ENCODE measurements around the gene AGRN.
A peak's percentile ranks its signal among the peaks of the same experiment; 100 is the strongest.
"Not testable (repeated sequence)": the region's sequence is repeated elsewhere in the genome, so short reads cannot be mapped to it uniquely, and the experiment has no call there.

AGRN gene

DNA sequence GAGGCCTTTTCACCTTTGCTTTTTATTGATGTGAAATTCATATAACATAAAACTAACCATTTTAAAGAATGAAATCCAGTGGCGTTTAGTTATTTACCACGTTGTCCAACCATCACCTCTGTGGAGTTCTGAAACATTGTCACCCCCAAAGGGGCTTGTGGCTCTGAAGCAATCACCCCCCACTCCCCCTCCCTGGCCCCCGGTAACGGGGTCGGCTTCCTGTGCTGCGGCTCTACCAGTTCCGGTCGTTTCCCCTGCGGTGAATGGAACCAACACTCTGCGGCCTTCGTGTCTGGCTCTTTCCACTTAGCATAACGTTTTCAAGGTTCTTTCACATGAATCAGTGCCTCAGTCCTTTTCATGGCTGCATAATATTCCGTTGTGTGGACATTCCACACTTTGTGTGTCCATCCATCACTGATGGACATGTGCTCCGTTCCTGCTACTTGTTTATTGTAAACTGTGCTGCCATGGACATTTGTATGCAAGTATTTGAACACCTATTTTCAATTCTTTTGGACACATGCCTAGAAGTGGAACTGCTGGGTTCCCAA, 8.4 kb upstream of the AGRN start:
- no peak overlapping the region for H3K4me3 ChIP-seq (ENCODE audit: low read length)
- TF ChIP-seq, protein P1, sequence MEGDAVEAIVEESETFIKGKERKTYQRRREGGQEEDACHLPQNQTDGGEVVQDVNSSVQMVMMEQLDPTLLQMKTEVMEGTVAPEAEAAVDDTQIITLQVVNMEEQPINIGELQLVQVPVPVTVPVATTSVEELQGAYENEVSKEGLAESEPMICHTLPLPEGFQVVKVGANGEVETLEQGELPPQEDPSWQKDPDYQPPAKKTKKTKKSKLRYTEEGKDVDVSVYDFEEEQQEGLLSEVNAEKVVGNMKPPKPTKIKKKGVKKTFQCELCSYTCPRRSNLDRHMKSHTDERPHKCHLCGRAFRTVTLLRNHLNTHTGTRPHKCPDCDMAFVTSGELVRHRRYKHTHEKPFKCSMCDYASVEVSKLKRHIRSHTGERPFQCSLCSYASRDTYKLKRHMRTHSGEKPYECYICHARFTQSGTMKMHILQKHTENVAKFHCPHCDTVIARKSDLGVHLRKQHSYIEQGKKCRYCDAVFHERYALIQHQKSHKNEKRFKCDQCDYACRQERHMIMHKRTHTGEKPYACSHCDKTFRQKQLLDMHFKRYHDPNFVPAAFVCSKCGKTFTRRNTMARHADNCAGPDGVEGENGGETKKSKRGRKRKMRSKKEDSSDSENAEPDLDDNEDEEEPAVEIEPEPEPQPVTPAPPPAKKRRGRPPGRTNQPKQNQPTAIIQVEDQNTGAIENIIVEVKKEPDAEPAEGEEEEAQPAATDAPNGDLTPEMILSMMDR (IDR thresholded peaks at IDR 0.05; ENCODE audit: low read length): no peak
- TF ChIP-seq EZH2 (optimal IDR thresholded peaks at IDR 0.05; ENCODE audit: low read depth, low read length): no peak
- no peak for TF ChIP-seq EZH2phosphoT487 (IDR thresholded peaks at IDR 0.05; ENCODE audit: low read length)
- no peaks in the 10 kb centered on the region; the same call in 1 of the 2 replicates for H3K9me3 ChIP-seq (replicated peaks; ENCODE audit: insufficient read depth, low read length)
- H3K9ac ChIP-seq (ENCODE audit: low read length): no peak overlapping the region
- H3K79me2 ChIP-seq (ENCODE audit: low read length): no peaks in the 10 kb centered on the region
- no peaks in the 10 kb centered on the region for H3F3A ChIP-seq (ENCODE audit: insufficient read depth, low read length)
- H3K27ac ChIP-seq (ENCODE audit: low read length): no peak overlapping the region
- no peak overlapping the region for H2AFZ ChIP-seq (ENCODE audit: low read length)
- no peak overlapping the region for H3K4me2 ChIP-seq (ENCODE audit: low read depth, low read length)
- H3K9me2 ChIP-seq (replicated peaks; ENCODE audit: insufficient read depth, low read length): no peaks in the 10 kb centered on the region
- H3K27me3 ChIP-seq (replicated peaks; ENCODE audit: insufficient read depth, low read length): peaks cover 53% of the 10 kb centered on the region
- peaks cover 8% of the 10 kb centered on the region for H3K4me1 ChIP-seq (ENCODE audit: low read length)
- H4K20me1 ChIP-seq (ENCODE audit: insufficient read depth, low read length): no peaks in the 10 kb centered on the region
- no peaks in the 10 kb centered on the region for H3K36me3 ChIP-seq (replicated peaks; ENCODE audit: insufficient read depth, low read length)
- DNase-seq: no peak

GRCh38 chr1:1012736-1013104, 7.2 kb upstream of the AGRN start:
- peak overlapping the region; percentile 77 for H3K4me3 ChIP-seq (ENCODE audit: low read length)
- not testable (repeated sequence) for DNase-seq; H3K27ac ChIP-seq (ENCODE audit: low read length)

DNA sequence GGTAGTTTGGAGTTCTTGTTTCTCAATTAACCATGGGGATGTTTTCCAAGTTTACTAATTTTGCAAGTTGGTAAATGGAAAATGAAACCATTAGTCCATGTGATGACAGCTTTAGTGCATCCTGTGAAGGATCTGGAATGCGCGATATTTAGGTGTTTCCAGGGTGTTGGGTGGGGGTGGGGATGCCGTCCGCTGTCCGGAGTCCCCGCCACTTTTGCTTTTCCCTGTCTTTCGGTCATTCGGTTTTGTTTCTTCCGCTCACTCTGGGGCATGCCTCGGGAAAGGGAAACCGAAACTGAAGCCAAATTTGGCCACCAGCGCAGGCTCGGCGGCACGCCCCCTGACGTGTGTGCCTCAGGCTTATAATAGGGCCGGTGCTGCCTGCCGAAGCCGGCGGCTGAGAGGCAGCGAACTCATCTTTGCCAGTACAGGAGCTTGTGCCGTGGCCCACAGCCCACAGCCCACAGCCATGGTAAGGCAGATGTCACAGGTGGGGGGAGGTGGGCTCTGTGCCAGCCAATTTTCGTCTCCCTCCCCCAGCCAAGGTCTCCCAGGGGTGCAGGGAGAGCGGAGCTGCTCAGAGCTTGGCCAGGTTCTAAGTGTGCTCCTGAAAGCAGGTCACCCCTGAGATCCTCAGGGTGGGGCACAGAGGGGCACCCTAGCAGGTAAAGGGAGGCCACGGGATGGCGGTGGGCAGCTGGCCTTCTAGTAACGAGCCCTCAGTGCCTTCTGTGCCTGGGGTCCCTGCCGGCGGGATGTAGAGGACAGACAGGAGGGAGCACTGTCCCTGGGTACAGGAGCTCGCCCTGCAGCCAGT, 6.6 kb upstream of the AGRN start, which contains the start of gene ISG15:
Gene ISG15, plus strand, starts transcription at position 393 of the 817 bp plus-strand sequence. Its CDS starts 77 bp downstream, at position 470.
- DNase-seq: peak; percentile 92
- peak within 1 kb of the TSS; percentile 99 for H3K4me2 ChIP-seq (ENCODE audit: low read depth, low read length)
- peak within 1 kb of the TSS; percentile 77 for H3K4me3 ChIP-seq (ENCODE audit: low read length)
- H3K36me3 ChIP-seq (replicated peaks; ENCODE audit: insufficient read depth, low read length): no peaks in the 10 kb centered on the region
- peaks cover 8% of the 10 kb centered on the region for H3K4me1 ChIP-seq (ENCODE audit: low read length)
- H2AFZ ChIP-seq (ENCODE audit: low read length): peak within 1 kb of the TSS; percentile 93
- no peaks in the 10 kb centered on the region for H3K9me2 ChIP-seq (replicated peaks; ENCODE audit: insufficient read depth, low read length)
- H3K27ac ChIP-seq (ENCODE audit: low read length): peak within 1 kb of the TSS; percentile 20; the same call in 1 of the 2 replicates
- H3K27me3 ChIP-seq (replicated peaks; ENCODE audit: insufficient read depth, low read length): peaks cover 37% of the 10 kb centered on the region
- H3K79me2 ChIP-seq (ENCODE audit: low read length): no peaks in the 10 kb centered on the region
- TF ChIP-seq, protein P1 (IDR thresholded peaks at IDR 0.05; ENCODE audit: low read length): no peak
- TF ChIP-seq EZH2phosphoT487 (IDR thresholded peaks at IDR 0.05; ENCODE audit: low read length) (no peak), EZH2 (optimal IDR thresholded peaks at IDR 0.05; ENCODE audit: low read depth, low read length) (no peak)
- no peaks in the 10 kb centered on the region; the same call in 1 of the 2 replicates for H3K9me3 ChIP-seq (replicated peaks; ENCODE audit: insufficient read depth, low read length)
- H3F3A ChIP-seq (ENCODE audit: insufficient read depth, low read length): no peaks in the 10 kb centered on the region
- H4K20me1 ChIP-seq (ENCODE audit: insufficient read depth, low read length): no peaks in the 10 kb centered on the region
- peak within 1 kb of the TSS; percentile 42 for H3K9ac ChIP-seq (ENCODE audit: low read length)

More at GRCh38 chr1:1012736-1013104, 7.2 kb upstream of the AGRN start:
- H3K9me3 ChIP-seq (replicated peaks; ENCODE audit: insufficient read depth, low read length); H4K20me1 ChIP-seq (ENCODE audit: insufficient read depth, low read length); H3K4me1 ChIP-seq (ENCODE audit: low read length); H3F3A ChIP-seq (ENCODE audit: insufficient read depth, low read length); H3K36me3 ChIP-seq (replicated peaks; ENCODE audit: insufficient read depth, low read length); H3K79me2 ChIP-seq (ENCODE audit: low read length); H3K9me2 ChIP-seq (replicated peaks; ENCODE audit: insufficient read depth, low read length): not testable (repeated sequence)
- H3K9ac ChIP-seq (ENCODE audit: low read length): peak overlapping the region; percentile 42
- peak overlapping the region; percentile 99; the same call in 1 of the 2 replicates for H3K4me2 ChIP-seq (ENCODE audit: low read depth, low read length)
- H2AFZ ChIP-seq (ENCODE audit: low read length): peak overlapping the region; percentile 93
- peaks cover 42% of the 10 kb centered on the region for H3K27me3 ChIP-seq (replicated peaks; ENCODE audit: insufficient read depth, low read length)

All from MM.1S (cell line).